ENCODE results near the gene HTR3A.
"Not testable (repeated sequence)": the region's sequence is repeated elsewhere in the genome, so short reads cannot be mapped to it uniquely, and the experiment has no call there.

HTR3A gene

GRCh38 chr11:113974741-113975470 lies at the start of gene HTR3A:
TSS of gene HTR3A (plus strand) at chr11:113975108. CDS start at chr11:113975326, 218 bp downstream.
- DNase-seq (ENCODE audit: low read depth in 2 of 2), result peak in 1 of 2 donors; percentile 53
- TF ChIP-seq, protein P1, sequence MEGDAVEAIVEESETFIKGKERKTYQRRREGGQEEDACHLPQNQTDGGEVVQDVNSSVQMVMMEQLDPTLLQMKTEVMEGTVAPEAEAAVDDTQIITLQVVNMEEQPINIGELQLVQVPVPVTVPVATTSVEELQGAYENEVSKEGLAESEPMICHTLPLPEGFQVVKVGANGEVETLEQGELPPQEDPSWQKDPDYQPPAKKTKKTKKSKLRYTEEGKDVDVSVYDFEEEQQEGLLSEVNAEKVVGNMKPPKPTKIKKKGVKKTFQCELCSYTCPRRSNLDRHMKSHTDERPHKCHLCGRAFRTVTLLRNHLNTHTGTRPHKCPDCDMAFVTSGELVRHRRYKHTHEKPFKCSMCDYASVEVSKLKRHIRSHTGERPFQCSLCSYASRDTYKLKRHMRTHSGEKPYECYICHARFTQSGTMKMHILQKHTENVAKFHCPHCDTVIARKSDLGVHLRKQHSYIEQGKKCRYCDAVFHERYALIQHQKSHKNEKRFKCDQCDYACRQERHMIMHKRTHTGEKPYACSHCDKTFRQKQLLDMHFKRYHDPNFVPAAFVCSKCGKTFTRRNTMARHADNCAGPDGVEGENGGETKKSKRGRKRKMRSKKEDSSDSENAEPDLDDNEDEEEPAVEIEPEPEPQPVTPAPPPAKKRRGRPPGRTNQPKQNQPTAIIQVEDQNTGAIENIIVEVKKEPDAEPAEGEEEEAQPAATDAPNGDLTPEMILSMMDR (IDR thresholded peaks at IDR 0.05; ENCODE audit: low read depth, low read length), result no peak

GRCh38 chr11:113926273-113927197 lies 48.4 kb upstream of the HTR3A start:
- TF ChIP-seq, protein P1 (IDR thresholded peaks at IDR 0.05; ENCODE audit: low read depth, low read length), result no peak
- H3K4me3 ChIP-seq (replicated peaks in 1 of 2; ENCODE audit: low read depth in 2 of 2, low read length in 2 of 2), result no peak overlapping the region
- peak in 1 of 2 donors; percentile 8 for DNase-seq (ENCODE audit: low read depth in 2 of 2)

More at GRCh38 chr11:113974741-113975470, at the start of gene HTR3A:
- H3K4me3 ChIP-seq (replicated peaks in 1 of 2; ENCODE audit: low read depth in 2 of 2, low read length in 2 of 2), result no peak within 1 kb of the TSS

DNA sequence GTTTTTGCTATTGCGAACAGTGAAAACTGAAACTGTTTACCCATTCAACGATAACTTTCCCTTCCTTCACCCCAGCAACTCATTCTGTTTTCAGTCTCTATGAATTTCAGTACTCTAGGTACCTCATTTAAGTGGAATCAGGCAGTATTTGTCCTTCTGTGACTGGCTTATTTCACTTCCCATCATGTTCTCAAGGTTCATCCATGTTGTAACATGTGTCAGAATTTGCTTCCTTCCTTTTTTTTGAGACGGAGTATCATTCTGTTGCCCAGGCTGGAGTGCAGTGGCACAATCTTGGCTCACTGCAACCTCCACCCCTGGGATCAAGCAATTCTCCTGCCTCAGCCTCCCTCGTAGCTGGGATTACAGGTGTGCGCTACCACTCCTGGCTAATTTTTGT lies 46.6 kb upstream of the HTR3A start:
- H3K4me3 ChIP-seq (replicated peaks in 1 of 2; ENCODE audit: low read depth in 2 of 2, low read length in 2 of 2), result no peak overlapping the region
- TF ChIP-seq, protein P1 (IDR thresholded peaks at IDR 0.05; ENCODE audit: low read depth, low read length), result no peak
- no peak for DNase-seq (ENCODE audit: low read depth in 2 of 2)

GRCh38 chr11:113932788-113933187 lies 42.1 kb upstream of the HTR3A start:
- no peak for DNase-seq (ENCODE audit: low read depth in 2 of 2)
- TF ChIP-seq, protein P1 (IDR thresholded peaks at IDR 0.05; ENCODE audit: low read depth, low read length), result no peak
- no peak overlapping the region for H3K4me3 ChIP-seq (replicated peaks in 1 of 2; ENCODE audit: low read depth in 2 of 2, low read length in 2 of 2)

- not testable (repeated sequence) for H3K4me3 ChIP-seq (replicated peaks in 1 of 2; ENCODE audit: low read depth in 2 of 2, low read length in 2 of 2); DNase-seq (ENCODE audit: low read depth in 2 of 2)
Measured at GRCh38 chr11:113934193-113934592, 40.7 kb upstream of the HTR3A start.

- DNase-seq (ENCODE audit: low read depth in 2 of 2), result no peak
- no peak overlapping the region for H3K4me3 ChIP-seq (replicated peaks in 1 of 2; ENCODE audit: low read depth in 2 of 2, low read length in 2 of 2)
- TF ChIP-seq, protein P1 (IDR thresholded peaks at IDR 0.05; ENCODE audit: low read depth, low read length), result no peak
Measured at GRCh38 chr11:113934761-113935160, 40.1 kb upstream of the HTR3A start.

DNA sequence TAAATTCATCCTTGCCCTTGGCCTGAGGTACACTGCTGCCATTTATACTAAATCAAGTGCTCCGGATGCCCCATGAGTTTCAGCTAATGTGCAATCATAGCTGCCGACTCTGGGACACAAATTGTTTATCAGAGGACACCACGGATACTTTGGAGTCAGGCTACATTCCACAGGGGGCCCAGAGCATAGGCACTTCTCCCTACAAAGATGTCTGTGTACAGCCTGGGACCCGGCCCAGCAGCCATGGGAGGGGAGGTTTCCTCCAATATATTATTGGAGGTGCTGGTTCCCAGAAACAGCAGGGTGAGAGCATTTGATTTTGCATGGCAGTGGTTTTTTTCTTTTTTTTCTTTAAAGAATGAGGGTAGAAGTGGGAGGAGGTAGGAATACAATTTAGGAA lies 39.0 kb upstream of the HTR3A start:
- TF ChIP-seq, protein P1 (IDR thresholded peaks at IDR 0.05; ENCODE audit: low read depth, low read length), result no peak
- H3K4me3 ChIP-seq (replicated peaks in 1 of 2; ENCODE audit: low read depth in 2 of 2, low read length in 2 of 2), result no peak overlapping the region
- DNase-seq (ENCODE audit: low read depth in 2 of 2), result no peak

All from cardiac fibroblast (primary cell).